Measurements from ENCODE around the gene NDOR1. TPM values are rescaled to one million over a fixed set of nuclear protein-coding genes. Genes with fewer than 3 reads are reported as not detected.

Gene NDOR1
- total RNA-seq: 10.1 TPM

DNA sequence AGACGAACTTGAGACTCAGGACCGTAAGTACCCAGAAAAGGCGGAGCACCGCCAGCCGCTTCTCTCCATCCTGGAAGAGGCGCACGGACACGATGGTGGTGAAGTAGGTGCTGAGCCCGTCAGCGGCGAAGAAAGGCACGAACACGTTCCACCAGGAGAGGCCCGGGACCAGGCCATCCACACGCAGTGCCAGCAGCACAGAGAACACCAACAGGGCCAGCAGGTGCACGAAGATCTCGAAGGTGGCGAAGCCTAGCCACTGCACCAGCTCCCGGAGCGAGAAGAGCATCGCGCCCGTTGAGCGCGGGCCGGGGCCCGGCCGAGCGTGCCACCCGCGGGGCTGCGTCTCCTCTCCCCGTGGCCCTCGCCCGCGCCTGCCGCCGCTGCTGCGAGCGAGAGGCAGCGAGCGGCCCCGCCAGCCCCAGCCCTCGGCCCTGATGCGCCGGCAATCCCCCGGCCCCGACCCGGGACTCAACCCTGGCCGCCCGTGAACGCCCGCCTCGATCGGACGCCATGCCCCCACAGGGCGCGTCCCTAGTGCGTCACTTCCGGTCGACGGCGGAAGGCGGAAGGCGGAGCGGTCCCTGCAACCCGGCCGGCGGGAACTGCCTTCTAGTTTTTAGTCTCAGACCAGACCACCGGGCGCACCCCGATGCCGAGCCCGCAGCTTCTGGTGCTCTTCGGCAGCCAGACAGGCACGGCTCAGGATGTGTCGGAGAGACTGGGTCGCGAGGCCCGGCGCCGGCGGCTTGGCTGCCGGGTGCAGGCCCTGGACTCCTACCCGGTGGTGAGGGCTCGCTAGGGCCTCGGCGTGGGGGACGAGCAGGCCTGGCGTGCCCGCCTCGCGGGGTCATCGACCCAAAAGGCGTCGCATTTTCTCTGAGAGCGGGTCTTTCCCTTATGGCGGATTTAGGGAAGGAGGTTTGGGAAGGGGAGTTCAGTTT, at the start of gene NDOR1, which contains the start of gene TMEM203:
NDOR1 (plus strand) TSS at position 575 of the 944 bp plus-strand sequence; CDS start at position 653, 78 bp downstream.
TMEM203 (minus strand) TSS at position 523 of the 944 bp plus-strand sequence; CDS start at position 289, 234 bp downstream.
- DNase-seq (ENCODE audit: low spot score) (peak; percentile 94), ATAC-seq (peak; percentile 57)

DNA sequence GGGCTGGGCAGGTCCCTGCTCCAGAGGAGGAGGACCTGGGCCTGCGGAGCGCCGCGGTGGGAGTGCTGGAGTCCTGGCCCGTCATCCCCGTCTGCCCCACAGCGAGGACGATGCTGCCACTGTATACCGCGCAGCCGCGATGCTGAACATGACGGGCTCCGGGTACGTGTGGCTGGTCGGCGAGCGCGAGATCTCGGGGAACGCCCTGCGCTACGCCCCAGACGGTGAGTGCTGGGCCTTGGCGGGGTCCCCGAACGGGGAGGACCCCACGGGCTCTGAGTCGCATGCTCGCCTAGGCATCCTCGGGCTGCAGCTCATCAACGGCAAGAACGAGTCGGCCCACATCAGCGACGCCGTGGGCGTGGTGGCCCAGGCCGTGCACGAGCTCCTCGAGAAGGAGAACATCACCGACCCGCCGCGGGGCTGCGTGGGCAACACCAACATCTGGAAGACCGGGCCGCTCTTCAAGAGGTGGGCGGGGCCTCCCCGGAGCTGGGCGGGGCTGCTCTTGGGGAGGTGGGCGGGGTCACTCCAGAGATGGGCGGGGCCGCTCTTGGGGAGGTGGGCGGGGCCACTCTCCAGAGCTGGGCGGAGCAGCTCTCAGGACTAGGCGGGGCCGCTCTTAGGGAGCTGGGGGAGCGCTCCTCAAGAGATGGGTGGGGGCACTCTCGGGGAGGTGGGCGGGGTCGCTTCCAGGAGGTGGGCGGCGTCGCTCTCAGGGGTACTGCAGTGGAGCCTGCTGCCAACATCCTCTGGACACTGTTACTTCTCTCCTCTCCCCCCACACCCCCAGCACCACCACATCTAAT, 48.7 kb upstream of the NDOR1 start:
- DNase-seq (ENCODE audit: low spot score): no peak
- ATAC-seq: peak; percentile 63

DNA sequence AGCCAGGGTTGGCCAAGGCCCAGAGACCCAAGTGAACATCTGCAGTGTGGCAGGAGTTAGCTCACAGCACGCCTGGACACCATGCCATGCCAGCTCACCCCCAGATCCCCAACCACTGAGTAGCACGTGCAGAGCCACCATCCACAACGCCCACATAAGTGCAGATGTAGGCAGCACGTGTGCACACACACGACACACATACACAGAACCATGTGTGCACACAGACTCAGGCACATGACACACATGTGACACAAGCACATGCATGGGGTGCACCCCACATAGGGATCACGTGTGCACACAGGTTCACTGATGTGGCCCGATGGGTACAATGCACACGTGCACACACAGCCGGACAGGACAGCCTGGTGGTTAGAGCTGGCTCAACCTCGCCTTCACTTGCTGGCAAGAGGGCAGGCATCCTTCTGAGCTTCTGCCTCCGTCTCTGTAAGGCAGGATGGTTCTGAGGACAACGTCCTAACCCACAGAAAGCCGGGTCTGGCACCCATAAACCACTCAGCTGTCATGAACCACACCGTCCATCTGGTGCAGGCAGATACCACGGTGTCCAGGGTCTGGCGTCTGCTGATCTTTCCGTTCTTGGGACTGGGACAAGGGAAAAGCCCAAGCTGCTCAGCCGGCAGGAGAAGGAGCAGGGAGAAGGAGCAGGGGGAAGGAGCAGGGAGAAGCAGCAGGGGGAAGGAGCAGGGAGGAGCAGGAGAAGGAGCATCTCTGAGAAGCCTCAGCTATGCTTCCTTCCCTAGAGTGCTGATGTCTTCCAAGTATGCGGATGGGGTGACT, 47.7 kb upstream of the NDOR1 start:
- no peak for ATAC-seq
- DNase-seq (ENCODE audit: low spot score): no peak

DNA sequence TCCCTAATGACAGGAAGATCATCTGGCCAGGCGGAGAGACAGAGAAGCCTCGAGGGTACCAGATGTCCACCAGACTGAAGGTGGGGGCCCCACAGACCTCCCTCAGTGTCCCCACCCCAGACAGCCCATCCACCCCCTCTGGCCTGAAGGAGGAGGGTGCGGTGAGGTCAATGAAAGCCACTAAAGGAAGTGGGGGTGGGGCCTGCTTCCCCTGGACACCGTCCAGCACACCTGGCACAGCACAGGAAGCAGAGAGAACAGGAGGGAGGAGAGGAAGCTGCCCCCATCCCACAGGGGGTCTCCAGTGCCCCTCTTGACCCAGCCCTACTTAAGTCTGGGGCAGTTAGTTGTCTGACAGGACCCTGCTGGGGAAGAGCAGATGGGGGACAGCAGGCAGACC, 46.9 kb upstream of the NDOR1 start:
- DNase-seq (ENCODE audit: low spot score): no peak
- ATAC-seq: no peak

DNA sequence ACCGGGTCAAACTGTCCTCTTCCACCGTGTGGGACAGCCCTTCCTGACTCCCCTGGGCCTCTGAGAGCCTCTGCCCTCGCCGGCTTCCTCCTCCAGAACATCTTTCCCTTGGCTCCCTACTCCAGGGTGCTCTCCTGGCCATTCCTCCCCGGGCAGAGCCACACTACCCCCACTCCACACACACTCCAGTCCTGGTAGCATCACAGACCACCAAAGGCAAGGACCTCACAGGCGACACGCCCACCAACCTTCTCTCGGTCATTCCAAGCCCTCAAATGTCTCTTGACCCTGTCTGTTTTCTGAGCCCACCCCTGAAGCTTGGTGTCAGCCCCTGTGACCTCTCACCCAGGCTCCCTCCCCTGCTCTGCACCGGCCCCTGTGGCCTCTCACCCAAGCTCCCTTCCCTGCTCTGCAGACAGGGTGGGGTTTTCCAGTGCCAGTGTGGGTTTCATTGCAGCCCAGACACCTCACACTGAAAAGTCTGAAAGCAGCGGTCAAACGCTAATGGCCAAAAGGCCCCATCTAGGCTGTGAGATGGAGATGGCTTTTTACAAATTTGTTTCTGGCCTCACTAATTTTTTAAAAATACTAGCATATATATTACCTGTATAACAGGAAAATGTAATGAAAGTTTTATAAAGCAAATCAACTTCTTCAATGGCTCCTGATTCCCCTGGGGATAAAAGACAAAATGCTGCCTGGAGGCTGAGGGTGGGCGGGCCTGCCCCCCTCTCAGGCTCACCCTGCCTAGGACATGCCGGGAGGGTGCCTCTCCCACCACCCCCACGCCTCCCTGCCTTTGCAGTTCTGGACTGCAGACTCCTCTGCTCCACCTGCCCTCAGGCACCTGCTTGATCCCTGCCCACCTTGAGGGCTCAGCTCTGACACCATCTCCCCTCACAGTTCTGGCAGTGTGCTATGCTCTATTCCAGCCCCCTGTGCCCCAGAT, 46.1 kb upstream of the NDOR1 start:
- no peak for DNase-seq (ENCODE audit: low spot score)
- ATAC-seq: no peak

DNA sequence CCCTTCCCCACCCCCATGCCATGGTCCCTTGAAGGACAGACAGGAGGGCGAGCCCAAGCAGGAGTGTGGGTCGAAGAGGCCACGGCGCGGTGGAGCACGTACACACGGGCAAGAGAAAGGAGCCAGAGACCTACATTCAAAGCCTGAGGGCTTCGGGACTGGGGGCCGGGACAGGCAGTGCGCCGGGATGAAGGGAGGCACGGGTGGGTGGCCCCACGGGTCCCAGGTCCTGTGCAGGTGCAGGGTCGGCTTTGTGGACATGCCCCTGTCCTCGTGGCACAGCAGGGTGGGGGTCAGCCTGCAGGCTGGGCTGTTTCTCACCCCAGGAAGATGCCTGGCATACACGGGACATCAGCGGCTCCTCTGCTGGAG, 45.5 kb upstream of the NDOR1 start:
- DNase-seq (ENCODE audit: low spot score) (no peak), ATAC-seq (no peak)

DNA sequence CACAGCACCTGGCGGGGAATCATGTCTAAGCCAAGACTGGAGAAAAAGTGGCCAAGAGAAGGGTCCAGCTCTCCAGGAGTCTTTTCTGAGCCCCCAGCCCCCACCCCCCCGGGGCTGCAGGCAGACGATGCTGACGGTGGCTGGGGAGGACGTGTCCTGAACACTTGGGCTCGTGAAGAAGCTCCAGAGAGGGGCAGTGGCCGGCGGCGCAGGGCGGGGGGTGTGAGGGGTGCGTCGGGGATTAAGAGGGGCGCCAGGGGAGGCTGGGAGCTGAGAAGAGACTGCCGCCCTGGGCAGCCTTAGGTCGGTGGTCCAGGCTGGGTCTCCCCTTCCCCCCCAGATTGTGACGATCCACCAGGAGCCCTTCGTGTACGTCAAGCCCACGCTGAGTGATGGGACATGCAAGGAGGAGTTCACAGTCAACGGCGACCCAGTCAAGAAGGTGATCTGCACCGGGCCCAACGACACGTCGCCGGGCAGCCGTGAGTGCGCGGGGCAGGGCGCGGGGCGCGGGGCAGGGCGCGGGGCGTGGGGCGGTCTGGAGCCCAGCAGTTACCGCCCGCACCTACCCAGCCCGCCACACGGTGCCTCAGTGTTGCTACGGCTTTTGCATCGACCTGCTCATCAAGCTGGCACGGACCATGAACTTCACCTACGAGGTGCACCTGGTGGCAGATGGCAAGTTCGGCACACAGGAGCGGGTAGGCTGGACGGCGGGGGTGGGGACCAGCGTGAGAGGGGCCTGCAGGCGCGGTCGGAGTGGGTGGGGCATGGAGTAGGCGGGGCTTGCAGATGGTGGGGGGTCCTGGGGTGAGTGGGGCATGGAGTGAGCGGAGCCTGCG, 44.6 kb upstream of the NDOR1 start:
- DNase-seq (ENCODE audit: low spot score) (no peak), ATAC-seq (no peak)

DNA sequence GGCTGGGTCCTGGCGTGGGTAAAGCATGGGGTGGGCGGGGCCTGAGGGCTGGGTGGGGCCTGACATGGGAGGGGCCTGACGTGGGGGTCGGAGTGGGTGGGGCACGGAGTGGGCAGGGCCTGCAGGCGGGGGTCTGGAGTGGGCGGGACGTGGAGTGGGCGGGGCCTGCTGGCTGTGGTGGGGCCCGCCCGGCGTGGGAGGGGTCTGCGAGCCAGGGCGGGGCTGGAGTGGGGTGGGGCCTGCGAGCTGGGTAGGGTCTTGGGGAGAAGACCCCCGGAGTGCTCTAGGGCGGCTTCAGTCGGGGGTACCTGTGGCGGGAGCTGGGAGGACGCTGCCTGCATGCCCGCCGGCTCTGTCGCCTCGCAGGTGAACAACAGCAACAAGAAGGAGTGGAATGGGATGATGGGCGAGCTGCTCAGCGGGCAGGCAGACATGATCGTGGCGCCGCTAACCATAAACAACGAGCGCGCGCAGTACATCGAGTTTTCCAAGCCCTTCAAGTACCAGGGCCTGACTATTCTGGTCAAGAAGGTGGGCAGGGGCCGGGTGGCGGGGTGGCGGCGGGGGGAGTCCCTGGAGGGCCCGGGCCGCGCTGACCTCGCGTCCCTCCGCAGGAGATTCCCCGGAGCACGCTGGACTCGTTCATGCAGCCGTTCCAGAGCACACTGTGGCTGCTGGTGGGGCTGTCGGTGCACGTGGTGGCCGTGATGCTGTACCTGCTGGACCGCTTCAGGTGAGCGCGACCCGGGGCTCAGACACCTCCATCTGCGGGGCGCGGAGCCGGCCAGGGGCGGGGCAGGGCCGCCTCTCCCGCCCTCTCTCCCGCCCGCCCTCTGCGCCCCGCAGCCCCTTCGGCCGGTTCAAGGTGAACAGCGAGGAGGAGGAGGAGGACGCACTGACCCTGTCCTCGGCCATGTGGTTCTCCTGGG, 43.7 kb upstream of the NDOR1 start:
- ATAC-seq: no peak
- DNase-seq (ENCODE audit: low spot score): no peak

DNA sequence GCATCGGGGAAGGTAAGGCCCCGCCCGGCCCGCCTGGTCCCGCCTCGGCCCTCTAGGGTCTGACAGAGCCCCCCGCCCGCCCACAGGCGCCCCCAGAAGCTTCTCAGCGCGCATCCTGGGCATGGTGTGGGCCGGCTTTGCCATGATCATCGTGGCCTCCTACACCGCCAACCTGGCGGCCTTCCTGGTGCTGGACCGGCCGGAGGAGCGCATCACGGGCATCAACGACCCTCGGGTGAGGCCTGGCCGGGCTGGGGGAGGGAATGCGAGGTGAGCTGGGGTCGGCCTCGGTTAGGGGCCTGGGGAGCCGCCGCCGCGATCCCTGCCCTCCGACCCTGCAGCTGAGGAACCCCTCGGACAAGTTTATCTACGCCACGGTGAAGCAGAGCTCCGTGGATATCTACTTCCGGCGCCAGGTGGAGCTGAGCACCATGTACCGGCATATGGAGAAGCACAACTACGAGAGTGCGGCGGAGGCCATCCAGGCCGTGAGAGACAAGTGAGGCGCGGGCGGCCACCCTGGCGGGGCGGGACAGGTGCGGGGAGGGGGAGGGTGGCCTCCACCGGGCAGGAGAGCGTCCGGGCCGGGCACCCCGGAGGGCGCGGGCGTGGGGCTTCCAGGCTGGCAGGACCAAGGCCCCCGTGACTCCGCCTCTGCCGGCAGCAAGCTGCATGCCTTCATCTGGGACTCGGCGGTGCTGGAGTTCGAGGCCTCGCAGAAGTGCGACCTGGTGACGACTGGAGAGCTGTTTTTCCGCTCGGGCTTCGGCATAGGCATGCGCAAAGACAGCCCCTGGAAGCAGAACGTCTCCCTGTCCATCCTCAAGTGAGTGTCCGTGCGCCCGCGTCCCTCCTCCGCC, 42.8 kb upstream of the NDOR1 start:
- peak; percentile 87 for ATAC-seq

DNA sequence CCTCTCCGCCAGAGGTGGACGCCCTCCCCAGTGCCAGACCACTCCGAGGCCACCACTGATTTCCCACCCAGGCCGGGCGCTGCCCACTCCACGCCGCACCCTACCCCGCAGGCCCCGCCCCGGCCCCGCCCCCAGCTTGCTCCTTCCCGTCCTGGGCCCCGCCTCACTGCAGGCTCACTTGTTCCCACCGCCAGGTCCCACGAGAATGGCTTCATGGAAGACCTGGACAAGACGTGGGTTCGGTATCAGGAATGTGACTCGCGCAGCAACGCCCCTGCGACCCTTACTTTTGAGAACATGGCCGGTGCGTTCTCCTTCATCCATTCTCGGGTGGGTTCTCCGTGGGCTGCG, 42.2 kb upstream of the NDOR1 start:
- ATAC-seq: peak; percentile 6
- no peak for DNase-seq (ENCODE audit: low spot score)

More for the DNA sequence above, 42.8 kb upstream of the NDOR1 start:
- DNase-seq (ENCODE audit: low spot score): peak; percentile 57

DNA sequence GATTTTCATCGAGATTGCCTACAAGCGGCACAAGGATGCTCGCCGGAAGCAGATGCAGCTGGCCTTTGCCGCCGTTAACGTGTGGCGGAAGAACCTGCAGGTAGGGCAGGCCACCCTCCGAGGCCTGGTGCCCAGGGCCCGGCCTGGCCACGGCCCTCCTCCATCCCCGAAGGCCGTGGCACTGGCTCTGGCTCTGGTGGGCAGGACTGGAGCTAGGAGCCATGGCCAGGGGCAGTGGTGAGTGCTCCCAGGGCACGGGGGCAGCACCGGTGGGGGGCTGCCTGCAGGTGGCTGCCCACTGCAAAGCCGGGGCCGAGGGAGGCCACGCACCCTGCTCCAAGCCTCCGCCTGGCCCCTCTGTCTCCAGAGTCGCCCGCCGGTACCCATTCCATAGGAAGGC, 41.7 kb upstream of the NDOR1 start:
- no peak for ATAC-seq
- no peak for DNase-seq (ENCODE audit: low spot score)

DNA sequence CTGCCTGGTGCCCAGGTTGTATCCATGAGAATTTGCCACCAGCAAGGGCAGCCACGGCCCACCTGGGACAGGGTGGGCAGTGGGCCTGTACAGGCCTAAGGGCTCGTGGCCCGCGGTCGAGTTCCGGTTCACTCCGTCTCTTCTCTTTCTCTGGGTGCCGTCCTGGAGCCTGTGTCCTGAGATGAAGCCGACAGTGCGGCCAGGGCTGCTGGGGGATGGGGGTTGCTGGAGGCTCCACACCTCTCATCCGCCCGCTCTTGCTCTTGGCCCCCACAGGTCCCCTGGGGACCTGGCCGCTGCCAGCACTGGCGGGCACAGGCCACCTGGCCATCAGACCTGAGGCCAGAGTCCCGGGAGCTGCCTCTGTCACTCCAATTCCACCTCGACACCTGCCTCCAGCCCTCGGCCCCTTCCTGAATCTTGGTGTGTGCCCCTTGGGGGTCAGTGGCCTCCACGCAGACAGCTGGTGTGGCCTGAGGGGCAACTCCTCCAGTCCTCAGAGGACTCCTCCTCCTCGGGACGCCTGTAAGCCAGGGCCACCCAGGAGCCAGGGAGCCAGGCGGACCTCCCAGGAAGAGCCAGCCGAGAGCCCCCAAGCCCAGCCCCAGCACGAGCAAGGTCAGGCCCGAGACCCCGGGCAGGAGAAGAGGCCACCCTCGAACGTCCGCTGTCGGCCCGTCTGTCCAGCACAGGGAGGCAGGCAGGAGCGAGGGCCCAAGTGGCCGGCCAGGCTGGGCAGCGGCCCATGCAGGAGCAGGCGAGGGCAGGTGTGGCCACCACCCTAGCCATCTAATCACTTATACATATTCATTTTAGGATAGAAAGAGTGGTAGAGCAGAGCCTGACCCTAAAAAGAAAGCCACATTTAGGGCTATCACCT, 40.9 kb upstream of the NDOR1 start:
- ATAC-seq (no peak), DNase-seq (ENCODE audit: low spot score) (no peak)

DNA sequence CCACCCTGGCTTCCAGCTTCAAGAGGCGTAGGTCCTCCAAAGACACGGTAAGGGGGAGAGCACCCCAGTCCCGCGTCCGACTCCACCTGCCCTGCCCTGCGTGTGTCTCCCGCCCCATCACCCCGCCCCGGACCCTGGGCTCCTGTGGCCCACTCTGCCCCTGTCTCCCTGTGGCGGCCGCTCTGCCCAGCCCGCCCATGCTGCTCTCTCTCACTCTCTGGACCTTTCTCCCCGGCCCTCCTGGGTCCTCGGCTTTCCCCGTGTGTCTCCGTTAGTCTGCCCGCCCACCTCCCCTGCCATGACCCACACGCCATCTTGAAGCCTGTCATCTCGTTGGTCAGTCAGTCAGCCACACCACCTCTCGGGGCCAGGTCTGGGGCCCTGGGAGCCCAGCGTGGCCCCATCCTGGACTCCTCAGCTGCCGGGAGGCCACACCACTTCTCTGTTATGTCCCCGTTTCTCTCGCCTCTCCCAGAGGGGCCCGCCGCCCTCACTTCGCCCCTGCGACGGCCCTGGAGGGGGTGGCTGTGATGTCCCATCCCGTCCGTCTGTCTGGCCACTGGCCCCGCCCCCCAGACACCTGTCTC, 40.2 kb upstream of the NDOR1 start:
- no peak for ATAC-seq
- DNase-seq (ENCODE audit: low spot score): no peak

DNA sequence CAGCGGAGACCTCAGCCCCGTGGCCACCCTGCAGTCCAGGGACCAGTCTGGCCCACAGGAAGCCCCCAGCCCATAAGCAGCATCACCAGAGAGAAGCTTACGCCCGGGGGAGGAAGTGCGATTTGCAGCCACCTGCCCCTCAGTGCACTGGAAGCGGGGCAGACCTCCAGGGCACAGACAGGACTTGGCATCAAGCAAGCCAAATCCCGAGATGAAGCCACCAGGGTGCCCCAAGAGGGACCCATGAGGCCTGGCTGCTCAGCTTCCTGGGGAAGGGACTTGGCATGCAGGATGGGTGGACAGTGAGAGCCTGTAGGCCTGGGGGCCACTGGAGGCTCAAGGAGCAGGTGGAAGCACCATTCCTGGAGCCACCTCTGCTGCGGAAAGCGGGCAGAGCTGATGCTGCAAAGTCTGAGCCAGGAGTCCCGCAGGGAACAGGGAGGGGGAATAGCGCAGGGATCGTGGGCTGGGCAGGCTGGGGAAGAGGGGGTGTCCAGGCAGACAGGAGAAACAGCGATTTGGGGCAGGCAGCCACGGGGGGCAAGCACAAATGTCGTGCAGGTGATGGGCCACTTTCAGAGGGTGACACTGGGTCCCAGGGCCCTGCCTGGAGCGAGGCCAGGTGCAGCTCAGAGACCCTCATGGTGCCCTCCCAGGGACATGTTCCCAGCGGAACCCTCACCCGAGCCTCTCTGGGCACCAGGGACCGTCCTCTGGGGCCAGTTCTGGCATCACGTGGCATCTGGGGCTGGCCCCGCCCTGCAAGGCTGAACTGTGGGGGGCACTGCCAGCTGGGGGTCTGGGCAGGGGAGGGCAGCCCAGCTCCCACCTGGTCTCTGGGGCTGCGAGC, 38.9 kb upstream of the NDOR1 start:
- DNase-seq (ENCODE audit: low spot score): no peak

More for the DNA sequence above, 38.9 kb upstream of the NDOR1 start:
- no peak for ATAC-seq

Measured in left lobe of liver (tissue), 2 donors.